NAMALWA (cell line): ENCODE data around the gene EFHD2.
A peak's percentile ranks its signal among the peaks of the same experiment; 100 is the strongest.

ENCODE experiments used
- DNase-seq: peaks from one replicate; pipeline ENCODE4 v3.0.0-alpha.2; 2015; ENCODE audit warnings: low spot score

EFHD2 gene

DNA sequence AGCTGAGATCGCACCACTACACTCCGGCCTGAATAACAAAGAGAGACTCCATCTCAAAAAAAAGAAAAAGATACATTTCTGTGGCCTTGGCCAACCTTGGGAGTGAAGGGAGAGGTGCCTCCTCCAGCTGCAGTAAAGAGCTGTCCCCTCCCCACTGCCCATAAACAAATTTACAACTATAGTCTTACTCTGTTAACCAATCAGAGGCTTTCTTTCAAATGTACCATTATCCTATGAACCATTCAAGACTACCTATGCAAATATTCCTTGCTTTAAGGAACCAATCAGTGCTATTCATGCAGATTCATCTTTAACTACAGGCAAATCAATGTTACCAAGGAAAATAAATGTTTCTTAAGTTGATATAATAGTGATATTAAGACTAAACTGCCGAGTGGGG is 67.2 kb downstream of the EFHD2 start:
- DNase-seq, result peak; percentile 61

DNA sequence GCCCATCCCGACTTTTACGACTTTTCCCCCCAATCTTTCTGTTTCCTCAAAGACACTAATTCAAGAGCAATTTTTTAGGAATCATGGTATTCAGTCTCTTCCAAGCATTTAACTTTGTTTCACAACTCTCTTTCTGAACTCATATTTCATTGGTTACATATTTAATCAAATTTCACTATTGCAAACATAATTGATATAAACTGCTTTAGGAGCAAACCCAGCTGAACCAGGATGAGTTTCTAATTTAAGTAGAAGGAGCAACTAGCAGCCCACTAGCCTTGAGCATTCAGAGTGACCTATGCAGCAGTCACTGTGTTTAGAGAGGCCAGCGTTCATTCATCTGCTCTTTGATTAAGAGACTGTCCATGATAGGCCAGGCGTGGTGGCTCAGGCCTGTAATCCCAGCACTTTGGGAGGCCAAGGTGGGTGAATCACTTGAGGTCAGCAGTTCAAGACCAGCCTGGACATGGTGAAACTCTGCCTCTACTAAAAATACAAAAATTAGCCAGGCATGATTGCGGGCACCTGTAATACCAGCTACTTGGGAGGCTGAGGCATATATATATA is 68.0 kb downstream of the EFHD2 start:
- no peak for DNase-seq
